Eye (tissue), 1 donor: ENCODE measurements around the gene TSEN34.
"Not testable (repeated sequence)": the region's sequence is repeated elsewhere in the genome, so short reads cannot be mapped to it uniquely, and the experiment has no call there.

Source experiments
- DNase-seq: peaks from one replicate; pipeline ENCODE4 v3.0.0-alpha.2; 2015

The TSEN34 gene

DNA sequence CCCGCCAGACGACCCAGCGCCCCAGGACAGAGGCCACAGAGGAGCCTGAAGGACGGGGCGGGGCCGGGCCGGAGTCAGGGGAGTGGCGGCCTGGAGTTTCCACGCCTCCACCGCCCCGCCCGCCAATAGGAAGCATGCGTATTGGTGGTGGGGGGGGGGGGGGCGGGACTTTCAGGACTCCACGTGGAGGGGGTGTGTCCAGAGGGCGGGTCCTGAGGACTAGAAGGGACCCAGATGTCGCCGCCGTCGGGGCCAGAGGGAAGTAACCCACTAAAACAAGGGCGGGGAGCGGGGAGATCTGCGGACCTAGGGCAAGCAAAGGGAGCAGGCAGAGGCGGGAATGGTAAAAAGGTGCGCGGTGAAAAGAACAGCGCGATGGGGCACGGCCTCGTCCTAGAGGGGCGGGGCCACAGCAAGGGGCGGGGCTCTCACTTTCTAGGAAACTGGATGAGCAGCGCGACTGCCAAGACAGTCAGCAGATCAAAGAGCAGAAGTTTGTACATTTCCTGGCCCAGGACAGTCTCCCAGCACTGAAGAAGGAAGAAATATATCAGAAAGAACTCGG lies 28.8 kb upstream of the TSEN34 start:
- peak; percentile 67 for DNase-seq

DNA sequence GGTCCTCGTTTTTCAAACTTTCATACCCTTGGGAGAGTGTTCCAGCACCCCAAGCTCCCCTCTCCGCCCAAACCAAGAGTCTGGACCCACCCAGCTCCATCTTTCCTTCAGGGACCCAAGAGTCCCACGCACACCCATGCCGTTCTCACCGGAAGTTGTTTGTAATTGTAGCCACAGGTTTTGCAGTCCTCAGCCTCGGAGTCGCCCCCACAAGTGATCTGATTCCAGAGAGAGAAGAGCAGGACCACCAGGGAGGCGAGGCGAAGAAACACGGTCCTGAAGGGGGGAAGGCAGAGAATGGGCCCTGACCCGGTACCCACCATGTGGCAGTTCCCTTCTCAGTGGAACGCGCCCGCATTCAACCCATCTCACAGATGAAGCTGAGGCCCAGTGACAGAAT lies 28.2 kb upstream of the TSEN34 start:
- no peak for DNase-seq

- peak; percentile 28 for DNase-seq
Measured at GRCh38 chr19:54164369-54165068, 26.6 kb upstream of the TSEN34 start.

- DNase-seq = no peak
Measured at GRCh38 chr19:54165222-54165621, 25.9 kb upstream of the TSEN34 start.

GRCh38 chr19:54168174-54168917 lies 22.8 kb upstream of the TSEN34 start:
- DNase-seq = peak; percentile 96

DNA sequence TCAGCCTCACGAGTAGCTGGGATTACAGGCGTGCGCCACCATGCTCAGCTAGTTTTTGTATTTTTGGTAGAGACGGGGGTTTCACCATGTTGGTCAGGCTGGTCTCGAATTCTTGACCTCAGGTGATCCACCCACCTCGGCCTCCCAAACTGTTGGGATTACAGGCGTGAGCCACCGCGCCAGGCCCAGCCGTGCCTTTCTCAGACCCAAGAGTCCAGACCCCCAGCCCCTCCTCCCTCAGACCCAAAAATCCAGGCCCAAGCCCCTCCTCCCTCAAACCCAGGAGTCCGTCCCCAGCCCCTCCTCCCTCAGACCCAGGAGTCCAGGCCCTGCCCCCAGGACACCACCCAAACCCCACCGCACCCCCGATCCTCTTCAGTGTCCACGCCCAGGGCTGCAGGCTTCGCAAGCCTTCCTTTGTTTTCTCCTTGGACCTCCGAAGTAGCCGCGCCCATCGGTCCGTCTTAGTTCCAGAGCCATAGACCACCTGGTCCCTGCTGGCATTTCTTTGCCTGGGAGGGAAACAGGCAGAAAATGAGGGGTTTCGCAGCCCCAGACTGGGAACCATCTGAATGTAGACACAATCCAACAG lies 21.9 kb upstream of the TSEN34 start:
- no peak for DNase-seq

DNA sequence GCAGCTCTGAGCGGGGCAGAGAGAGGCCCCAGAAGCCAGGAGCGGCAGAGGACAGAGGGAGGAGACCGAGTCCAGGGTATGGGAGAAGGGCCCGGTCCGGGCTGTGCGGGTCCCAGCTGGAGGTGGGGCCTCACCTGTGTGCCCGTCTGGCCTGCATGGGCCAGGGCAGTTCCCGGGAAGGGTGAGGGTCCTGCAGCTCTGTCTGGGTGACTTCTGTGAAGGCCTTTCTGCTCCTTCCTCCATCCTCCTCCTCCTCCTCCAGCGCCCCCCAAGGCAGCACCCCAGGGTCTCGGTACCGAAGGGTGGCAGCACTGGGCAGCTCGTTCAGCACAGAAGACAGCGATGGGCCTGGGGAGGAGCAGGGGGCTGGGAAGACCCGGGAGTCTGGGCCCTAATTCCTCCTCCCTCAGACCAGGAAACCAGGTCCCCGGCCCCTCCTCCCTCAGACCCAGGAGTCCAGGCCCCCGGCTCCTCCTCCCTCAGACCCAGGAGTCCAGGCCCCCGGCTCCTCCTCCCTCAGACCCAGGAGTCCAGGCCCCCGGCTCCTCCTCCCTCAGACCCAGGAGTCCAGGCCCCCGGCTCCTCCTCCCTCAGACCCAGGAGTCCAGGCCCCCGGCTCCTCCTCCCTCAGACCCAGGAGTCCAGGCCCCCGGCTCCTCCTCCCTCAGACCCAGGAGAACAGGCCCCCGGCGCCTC lies 19.2 kb upstream of the TSEN34 start:
- not testable (repeated sequence) for DNase-seq

DNA sequence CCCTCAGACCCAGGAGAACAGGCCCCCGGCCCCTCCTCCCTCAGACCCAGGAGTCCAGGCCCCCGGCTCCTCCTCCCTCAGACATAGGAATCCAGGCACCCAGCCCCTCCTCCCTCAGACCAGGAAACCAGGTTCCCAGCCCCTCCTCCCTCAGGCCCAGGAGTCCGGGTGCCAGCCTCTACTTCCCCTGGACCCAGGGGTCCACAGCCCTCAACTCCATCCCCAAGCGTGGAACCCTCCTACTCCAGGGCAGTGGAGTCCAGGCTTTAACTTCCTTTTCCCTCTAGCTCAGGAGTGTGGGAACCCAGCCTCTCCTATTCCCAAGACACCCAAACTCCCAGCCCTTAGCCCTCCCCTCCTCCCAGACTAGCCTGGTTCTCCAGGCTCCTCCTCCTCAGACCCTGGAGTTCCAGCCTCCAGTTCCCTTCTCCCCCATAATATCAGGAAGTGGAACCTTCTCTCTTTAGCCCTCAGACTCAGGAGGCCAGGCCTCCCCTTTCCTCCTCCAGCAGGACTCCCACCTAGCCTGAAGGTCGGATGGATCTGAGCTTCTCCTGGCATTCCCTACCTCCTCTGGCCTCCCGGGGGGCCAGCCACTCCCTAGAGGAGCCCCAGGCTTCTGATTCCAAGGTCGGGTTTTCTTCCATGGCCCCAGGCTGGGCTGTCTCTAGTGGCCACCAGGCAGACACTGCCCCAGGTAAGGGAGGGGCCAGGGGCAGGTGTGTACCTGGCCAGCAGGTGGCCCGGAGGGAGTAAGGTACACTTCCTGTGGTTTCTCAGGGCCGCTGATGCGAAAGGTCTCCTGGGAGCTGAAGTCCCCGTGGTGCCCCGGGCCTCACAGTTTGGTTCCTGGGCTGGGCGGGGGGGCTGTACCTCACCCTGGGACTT lies 18.4 kb upstream of the TSEN34 start, which contains the start of gene TMC4:
Gene TMC4 (minus strand): TSS at position 690 of the 888 bp plus-strand sequence. CDS start 43 bp downstream, at position 647.
- peak; percentile 9 for DNase-seq

DNA sequence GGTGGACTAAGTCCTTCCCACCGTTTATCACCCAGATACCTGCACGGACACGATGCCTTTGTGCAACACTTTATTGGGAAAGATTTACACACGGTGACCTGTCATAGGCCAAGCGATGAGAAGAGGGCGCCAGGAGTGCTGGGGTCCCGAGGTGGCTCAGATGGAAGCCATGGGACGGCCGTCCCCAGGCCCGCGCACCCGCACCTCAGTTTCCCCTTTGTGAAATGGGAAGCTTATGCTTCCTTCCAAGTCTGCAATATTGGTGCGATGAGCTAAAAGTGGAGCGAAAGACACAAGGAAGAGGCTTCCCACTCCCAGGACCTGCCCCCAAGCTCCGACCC lies 17.8 kb upstream of the TSEN34 start:
- no peak for DNase-seq

GRCh38 chr19:54173951-54174834 lies 16.9 kb upstream of the TSEN34 start:
- no peak for DNase-seq

DNA sequence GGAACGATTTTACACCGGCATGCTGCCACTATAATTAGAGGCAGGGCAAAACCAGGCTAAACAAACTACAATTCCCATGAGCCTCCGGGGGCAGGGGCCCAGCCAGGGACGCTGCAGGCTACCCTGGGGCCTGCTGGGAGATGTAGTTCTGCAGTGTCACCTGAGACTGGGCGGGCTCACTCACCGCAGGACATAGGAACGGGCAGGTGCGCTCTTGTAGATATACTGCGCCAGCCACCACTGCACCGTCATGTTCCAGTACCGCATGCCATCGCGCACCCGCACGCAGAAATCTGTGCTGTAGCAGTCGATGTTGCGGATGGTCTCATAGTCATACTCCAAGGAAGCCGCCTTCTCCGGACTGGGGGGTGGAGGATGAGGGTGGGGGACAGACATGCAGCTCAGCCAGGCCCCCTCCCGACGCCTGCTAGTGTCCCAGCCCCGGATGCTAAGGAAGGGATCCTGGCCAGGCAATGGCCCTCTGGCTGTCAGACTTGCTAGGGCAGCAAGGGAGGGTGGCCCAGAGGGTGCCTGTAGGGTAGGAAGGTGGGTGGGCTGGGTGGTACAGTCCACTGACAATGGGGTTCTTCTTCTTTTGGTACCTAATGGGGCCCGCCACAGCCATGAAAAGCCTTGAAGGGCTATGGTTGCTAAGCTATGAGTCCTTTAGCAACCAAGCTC lies 12.4 kb upstream of the TSEN34 start:
- DNase-seq = peak; percentile 69

DNA sequence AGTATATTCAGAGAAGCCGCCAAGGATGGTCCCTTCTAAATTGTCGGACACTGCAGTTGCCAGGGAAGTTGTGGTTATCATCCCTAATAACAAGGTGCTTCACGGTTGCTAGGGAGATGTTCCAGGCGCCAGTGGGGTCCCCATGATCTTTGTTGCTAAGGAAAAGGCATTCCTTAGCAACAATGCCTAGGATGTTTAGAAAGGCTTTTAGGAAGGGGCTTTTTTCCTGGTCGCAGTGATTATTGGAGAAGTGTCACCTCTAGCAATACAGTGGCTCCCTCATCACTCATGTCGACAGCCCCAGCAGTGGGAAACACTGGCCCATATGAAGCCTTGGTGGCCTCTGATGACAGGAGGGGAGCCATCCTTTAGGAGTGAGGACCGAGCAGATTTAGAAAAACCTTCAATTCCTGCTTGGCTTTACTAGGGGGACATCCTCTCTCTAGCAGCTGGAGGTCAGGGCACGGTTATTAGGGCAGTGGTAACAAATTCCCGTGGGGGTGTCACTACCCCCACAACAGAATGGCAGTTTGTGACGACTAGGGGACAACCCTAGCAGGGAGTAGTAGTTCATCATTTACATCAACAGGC lies 11.8 kb upstream of the TSEN34 start:
- no peak for DNase-seq

DNA sequence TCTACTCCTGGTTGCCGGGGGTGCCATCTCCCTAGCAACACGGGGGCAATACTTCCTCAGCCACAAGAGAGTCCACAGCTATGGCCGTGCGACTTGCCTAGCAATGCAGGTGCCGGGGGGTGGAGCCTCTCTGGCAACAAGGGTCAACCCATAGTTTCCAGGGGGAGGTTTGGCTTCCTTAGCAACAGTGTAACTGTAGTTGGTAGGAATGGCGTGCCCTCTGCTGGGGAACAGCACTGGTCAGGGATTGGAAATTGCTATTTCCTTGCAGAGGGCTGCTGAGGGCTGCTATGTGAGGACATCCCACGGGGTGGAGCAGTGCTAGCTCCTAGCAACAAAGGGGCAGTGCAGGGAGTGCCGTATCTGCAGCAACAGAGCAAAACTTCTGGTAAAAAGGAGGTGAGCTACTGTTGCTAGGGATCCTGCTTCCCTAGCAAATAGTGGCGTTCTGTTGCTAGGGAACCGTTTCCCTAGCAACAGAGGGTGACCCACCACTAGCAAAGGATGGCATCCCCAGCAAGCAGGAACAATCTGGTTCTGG lies 11.1 kb upstream of the TSEN34 start:
- peak; percentile 94 for DNase-seq

GRCh38 chr19:54180691-54181091 lies 10.4 kb upstream of the TSEN34 start:
- no peak for DNase-seq

DNA sequence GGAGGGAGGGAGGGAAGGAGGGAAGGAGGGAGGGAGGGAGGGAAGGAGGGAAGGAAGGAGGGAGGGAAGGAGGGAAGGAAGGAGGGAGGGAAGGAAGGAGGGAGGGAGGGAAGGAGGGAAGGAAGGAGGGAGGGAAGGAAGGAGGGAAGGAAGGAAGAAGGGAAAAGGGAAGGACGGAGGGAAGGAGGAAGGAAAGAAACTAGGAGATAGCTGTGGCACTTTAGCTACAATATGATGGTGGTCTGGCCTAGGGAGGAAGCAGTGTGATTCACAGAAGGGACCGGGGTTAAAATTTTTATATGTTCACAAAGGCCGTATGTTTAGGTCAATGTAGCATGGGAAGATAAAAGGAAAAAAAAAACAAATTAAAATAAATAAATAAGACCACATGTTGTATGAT lies 9.2 kb upstream of the TSEN34 start:
- not testable (repeated sequence) for DNase-seq

DNA sequence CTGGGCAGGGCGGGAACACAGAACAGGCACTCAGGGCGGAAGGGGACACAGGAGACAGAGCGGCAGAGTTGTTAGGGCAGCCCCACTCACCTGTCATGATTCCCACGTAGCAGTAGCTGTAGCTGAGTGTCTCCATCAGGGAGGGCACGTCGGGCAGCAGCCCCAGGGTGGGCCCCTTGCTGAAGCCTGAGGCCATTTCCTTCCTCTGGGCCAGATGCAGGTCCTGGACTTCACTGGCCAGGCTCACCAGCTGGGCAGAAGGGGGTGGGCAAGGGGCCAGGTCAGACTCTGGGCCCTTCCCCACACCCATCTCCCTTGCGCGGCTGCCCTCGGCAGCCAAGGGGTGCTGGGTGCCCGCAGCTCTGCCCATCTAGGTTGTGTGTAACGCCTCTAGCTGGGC lies 7.7 kb upstream of the TSEN34 start:
- no peak for DNase-seq

DNA sequence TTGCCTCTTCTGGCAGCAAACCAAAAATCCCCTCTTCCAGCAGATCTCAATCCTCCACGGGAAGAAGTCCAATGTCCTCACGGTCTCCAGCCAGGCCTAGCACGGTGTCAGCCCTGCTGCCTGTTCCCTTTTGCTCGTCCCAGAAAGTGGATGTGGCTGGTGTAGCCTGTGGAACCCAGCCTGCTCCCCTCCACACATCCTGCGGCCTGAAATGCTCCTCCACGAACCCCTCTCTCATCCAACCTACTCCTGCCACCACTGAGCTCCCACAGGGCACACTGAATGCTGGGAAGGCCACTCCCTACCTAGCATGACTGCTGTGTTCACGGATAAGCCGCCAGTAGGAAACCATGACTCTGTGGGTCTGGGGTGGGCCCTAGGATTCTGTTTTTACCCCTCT lies 4.8 kb upstream of the TSEN34 start:
- no peak for DNase-seq

DNA sequence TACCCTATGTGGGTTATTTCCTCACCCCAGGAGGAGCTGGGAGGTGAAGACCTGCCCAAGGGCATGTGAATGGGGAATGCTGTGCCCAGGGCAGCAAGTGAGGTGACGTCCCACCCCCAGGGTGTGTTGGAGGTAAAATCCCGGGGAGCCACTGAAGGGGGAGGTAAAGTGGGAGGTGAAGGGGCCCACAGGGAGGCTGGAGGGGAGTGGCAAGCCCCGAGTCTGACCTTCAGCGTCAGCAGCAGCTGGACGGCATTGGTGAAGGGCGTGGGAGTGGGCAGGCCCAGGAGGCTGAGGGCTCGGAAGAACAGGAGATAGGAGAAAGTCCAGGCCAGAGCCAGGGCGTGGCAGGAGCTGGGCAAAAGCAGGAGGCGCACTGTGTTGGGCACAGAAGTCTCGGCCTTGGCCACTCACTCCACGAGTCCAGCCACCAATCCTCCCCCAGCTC lies 4.2 kb upstream of the TSEN34 start:
- no peak for DNase-seq

- peak; percentile 31 for DNase-seq
Measured at GRCh38 chr19:54188215-54188871, 2.8 kb upstream of the TSEN34 start.
